Epithelial cell of proximal tubule (primary cell): ENCODE measurements around the gene ITGAV. TPM values are rescaled to one million over a fixed set of nuclear protein-coding genes. Genes with fewer than 3 reads are reported as not detected.

Experiments
- total RNA-seq: library from RNA; depleted of rRNA; stranded (reverse); fragments of >200 nt; gene quantifications from 2 replicates; pipeline ENCODE4 v1.2.3, GENCODE V29; 2015

The ITGAV gene
- total RNA-seq, 1 donor from 2014 or later, result 135 TPM

Other genes starting within 250 kb of the ITGAV start
- gene ZC3H15, start 103.8 kb upstream of the ITGAV start, total RNA-seq, result 63.1 and 80.2 TPM in 2 replicates
- 2.8 and 4.6 TPM in 2 replicates for gene FAM171B, start 104.0 kb downstream of the ITGAV start, total RNA-seq